ENCODE measurements around the gene ABCA9.
"Not testable (repeated sequence)": the region's sequence is repeated elsewhere in the genome, so short reads cannot be mapped to it uniquely, and the experiment has no call there.

- TF ChIP-seq POLR2AphosphoS5, POLR2A, CTCF (IDR thresholded peaks at IDR 0.05): not testable (repeated sequence)
Measured at GRCh38 chr17:68999743-69000142, 61.0 kb downstream of the ABCA9 start.

Measured in breast epithelium (tissue), 3 donors.